Airway epithelial cell (primary cell): ENCODE results near the gene ANKFN1. TPM values are rescaled to one million over a fixed set of nuclear protein-coding genes. Genes with fewer than 3 reads are reported as not detected.

Source experiments
- total RNA-seq: library from RNA; depleted of rRNA; stranded (reverse); fragments of >200 nt; gene quantifications from 2 replicates; pipeline ENCODE4 v1.2.3, GENCODE V29; 2015

ANKFN1 gene
- total RNA-seq: 0.05 and 0.07 TPM in 2 replicates

GRCh38 chr17:56152874-56153602, at the start of gene ANKFN1:
TSS of gene ANKFN1 (plus strand) at chr17:56153475. CDS start at chr17:56212668, 59,193 bp downstream.

